GM19324 (cell line): ENCODE results near the gene MRPL36.

ENCODE experiments used
- ATAC-seq: cut with Tn5 transposase; IDR thresholded peaks from one replicate; pipeline ENCODE4 v1.9.1; 2021; ENCODE audit warnings: mild to moderate bottlenecking, moderate library complexity; ENCODE audit not compliant: unreplicated experiment, low FRiP score

Gene MRPL36

DNA sequence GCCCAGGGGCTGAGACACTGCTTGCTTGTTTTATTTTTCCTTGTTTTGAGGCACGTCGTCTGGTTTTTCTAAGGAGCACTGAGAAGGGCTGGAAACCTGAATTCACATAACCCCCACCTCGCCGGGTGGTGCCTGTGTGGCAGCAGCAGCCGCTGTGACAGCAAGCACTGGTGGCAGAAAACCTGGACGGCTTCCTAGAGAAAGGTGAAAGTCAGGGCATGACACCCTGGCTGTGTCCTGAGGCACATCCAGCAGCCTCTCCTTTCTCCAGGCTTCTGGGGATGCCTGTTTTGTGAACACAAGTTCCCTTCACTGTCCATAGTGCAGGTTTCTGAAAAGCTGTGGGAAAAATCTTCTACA lies 29.2 kb downstream of the MRPL36 start:
- no peak for ATAC-seq

DNA sequence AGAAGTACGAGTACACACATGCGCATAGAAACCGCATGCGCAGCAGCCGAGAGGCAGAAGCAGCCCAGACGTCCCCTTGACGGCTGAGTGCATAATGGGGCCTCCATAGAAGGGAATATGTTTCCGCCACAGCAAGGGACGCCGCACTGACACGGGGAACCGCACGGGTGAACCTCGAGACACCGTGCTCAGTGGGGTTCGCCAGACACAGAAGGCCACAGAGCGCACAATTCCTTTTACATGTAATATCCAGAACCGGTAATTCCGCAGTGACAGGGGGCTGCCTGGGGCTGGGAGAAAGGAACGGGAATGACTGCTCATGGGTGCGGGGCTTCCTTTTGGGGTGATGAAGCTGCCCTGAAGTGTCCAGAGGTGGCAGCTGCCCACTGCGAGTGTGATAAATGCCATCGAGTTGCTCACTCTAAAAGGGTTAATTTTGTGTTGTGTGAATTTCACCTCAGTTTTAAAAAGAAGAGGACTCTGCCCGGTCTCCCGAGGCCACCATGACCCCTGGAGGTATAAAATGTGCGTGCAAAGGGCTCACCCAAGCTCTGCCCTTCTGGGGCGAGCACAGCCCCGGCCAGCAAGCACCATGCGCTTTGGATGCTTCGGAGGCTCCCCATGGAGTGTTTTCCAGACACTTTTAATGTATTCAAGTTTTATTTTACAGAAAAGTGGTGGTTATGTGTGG lies 29.7 kb downstream of the MRPL36 start:
- no peak for ATAC-seq

DNA sequence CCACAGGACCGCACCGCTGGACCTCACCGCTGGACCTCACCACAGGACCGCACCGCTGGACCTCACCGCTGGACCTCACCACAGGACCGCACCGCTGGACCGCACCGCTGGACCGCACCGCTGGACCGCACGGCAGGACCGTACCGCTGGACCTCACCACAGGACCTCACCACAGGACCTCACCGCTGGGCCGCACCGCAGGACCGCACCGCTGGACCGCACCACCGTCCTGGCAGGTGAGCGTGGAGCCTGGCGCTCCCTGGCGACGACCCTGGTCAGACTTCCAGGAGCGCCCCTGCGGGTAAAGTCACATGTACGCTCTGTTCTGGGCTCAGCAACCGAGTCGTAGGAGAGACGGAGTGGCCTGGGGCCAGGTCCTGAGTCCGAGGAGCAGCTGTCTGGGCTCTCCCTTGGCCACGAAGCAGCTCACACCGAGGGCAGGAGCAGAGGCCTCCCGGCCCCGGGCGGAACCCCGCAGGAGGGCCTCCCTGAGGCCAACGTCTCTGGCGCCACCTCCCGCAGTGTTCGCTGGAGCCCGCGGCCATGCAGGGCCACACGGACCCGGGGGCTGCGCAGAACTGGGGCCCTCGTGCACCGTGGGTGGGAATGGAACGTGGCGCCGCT lies 30.5 kb downstream of the MRPL36 start:
- no peak for ATAC-seq

DNA sequence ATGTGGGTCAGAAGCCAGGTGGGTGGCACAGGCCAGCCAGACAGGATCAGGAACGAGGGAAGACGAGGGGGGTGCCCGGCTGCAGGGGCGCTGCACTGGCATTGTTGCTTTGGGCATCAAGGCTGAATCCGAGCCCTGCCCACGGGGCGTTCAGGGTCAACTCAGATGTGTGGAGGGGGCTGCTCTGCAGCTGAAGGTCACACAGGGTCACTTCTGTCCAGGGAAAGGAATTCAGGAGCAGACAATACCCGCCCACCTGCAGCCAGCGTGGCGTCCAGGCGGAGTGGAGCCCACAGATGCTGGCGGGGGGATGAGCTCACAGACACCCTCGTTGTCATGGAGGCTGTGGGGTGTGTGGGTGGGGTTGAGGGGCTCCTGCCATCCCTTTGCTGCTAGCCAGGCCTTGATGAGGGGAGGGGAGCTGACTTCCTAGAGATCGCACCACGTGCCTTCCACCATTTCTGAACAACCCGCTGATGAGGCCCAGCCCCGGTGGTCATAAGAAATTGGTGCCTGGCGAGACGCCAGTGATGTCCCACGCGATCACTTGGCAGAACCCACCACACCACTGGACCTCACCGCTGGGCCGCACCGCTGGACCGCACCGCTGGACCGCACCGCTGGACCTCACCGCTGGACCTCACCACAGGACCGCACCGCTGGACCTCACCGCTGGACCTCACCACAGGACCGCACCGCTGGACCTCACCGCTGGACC lies 31.2 kb downstream of the MRPL36 start:
- no peak for ATAC-seq

DNA sequence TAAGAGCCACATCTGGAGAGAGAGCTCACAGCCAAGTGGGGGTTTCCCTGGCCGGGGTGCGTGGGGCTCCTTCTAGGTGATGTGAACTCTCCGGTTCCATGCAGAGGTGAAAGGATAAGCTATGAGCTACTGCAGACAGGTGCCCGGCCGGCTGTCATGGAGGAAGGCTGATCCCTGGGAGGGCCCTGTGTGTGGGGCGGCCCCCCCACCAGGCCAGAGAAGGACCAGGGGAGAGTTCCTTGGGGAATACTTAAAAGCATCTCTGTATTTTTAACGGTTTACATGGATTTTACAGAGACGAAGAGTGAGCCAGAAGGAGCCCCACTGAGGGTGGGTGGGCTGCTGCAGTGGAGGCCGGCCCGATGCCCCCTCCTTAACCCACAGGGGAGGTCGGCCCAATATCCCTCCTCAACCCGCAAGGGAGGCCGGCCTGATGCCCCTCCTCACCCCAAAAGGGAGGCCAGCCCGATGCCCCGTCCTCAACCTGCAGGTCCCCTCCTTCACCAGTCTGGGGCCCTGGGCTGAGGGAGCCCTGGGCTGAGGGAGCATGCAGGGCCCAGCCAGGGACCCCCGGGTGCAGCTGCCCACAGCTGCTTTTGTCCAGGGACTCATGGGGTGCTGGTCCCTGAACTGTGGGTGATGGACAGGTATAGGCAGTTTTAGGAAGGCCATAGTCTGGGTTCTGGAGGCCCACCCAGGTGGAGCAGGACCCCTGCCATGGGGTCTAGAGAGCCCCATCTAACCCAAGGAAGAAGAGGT lies 31.9 kb downstream of the MRPL36 start:
- ATAC-seq: no peak

DNA sequence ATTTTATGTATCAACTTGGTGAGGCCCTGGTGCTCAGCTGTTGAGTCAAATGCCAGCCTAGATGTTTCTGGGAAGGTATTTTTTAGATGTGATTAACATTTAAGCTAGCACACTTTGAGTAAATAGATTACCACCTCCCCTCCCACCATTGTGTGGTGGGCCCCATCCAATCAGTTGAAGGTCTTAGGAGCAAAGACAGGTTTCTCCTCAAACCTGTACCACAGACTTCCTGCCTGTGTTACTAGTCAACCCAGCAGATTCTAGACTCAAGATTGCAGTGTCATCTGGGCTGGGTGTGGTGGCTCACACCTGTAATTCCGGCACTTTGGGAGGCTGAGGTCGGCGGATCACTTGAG lies 33.8 kb downstream of the MRPL36 start:
- no peak for ATAC-seq

DNA sequence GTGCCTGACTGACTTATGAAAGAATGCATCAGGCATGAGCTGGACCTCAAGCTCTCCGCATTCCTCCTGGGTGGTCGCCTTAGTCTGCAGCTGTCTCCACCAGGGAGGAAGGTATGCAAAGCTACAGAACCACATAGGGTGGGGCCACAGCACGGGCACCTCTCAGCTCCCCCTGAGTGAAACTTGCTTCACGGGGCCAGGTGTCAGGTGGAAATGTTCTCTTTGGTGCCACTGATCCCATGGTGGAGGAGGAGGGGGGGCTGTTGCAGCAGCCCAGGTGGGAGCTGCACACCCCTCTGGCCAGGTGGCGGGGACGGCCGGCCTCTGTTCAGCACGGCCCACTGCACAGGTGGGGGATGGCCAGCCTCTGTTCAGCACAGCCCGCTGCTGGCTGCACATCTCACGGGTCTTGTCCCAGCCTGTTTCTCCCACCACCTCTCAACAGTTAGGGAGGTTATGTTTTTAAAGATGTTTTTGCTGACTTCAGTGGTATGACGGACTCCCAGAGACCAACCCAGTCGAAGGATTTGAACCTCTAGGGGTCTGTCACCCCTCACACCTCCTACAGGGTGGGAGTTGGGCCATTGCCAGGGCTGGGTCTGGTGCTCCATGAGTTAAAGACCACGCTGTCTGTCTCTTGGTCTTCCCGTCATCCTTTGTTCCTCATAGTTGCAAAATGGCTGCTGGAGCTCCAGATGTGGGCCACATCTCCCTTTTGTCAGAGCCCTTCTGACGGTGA lies 34.3 kb downstream of the MRPL36 start:
- ATAC-seq: no peak

DNA sequence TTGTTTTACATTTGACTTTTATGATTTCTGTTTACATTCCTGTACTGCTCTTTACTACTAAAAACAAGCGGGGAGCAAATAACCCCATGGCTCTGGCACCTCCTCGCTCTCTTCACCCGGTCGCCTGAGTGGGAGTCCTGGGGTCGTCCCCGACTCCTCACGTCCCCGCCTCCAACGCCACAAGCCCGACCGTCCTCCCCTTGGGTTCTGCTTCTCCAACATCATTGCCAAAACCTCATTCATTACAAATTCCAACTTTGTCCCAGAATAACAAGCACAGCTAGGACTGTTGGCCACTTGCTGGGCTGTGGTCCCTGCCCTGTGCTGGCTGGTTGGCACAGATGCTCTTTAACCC lies 35.1 kb downstream of the MRPL36 start:
- no peak for ATAC-seq

DNA sequence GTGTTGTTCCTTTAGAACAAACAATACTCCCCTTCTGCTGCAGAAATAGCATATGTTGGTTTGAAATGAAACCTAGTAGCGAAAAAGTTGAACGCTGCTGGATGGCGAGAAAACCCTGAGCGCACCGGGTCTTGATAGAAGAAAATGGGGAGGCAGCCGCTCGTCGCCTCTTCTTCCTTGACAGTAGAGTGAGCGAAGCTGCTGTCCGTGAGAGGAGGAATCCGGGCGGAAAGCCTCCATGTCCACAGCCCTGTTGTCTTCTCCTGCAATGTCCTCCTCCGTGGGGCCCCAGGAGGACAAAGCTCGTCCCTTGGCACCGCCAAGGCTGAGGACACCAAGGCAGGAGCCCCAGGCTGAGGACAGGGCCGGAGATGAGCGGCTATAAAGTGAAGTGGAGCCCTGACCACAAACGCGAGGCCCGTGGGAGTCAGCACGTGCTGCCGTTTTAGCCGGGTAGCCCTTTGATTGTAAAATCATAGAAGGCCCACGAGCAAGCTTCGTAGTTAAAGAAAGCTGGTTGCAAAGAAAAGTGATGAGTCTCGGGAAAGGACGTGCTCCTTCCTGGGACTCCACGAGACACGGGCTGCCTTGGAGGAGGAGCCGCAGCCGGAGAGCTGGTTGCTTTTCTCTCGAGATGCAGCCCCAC lies 35.6 kb downstream of the MRPL36 start:
- no peak for ATAC-seq

DNA sequence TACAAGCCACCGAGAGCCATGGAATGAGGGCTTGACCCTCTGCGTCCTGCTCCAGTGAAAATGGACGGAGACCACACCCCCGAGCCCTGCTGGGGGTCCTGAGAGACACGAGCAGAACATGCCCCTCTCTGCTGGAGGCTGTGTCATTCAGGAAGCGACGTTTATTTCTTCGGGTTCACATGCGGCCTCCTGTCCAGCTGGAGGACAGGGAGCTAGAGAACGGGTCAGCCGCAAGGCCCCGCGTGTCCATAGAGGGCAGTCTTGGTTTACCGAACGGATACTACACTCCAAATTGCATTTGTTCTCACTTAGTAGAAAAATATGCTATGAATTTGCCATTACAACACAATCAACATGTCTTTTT lies 36.1 kb downstream of the MRPL36 start:
- ATAC-seq: no peak

DNA sequence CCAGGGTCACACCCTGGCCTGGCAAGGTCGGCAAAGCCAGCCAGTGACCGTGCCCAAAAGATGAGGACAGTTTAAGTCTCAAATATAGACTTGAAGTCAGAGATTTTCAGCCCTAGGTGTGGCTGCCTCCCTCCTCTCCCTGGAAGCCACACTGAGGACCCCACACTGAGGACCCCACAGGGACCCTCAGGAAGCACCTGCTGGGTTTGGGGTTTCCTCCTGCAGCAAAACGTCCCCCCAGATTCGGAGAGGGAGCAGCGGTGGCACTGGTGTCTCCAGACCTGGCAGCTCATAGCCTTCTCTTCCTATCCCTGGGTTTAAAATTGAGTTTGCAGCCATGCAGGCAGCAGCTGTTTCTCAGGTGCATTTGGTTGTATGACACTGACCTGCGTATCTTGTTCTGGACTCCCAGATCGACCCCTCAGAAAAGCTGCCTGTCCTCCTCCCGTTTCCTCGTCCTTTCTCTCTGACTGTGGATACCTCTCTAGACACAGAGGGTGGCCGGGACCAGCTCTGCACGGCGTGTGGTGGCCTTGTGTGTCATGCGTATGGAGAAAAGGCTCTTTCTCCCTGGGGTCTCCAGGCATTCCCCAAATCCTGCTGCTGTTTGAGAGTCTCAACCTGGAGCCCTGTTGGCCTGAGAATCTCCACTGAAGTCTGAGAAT lies 36.6 kb downstream of the MRPL36 start:
- ATAC-seq: no peak

DNA sequence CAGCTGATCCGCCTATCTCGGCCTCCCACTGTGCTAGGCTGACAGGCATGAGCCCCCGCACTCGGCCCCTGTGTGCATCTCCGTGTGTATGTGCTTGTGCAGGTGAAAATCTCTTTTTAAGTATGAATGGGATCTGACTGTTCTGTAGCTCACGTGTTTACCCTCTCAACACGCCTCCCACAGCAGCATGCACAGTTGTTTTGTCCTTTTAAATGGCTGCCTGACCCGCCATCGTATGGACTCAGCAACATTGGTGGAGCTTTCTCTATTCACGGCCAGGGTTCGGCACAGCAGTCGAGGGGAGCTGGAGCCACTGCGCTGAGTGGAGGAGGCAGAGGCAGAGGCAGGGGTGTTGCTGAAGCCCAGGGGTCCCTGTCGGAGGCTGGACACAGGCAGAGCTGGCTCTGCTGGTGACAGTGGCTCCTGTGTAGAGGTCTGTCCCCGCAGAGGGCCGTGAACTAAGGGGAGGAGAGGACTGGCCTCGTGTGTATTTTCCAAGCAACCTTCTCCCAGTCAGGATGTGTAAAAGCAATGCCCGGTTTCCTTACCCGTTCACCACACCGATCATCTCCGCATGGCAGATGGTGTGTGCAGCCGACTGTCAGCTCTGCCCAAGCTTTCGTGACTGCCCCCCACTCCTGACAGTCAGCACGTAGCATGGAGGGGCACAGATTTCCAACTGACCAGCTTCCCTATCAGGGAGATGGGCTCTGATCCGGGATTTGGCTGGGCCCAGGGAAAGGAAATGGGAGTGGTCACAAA lies 37.3 kb downstream of the MRPL36 start:
- no peak for ATAC-seq

DNA sequence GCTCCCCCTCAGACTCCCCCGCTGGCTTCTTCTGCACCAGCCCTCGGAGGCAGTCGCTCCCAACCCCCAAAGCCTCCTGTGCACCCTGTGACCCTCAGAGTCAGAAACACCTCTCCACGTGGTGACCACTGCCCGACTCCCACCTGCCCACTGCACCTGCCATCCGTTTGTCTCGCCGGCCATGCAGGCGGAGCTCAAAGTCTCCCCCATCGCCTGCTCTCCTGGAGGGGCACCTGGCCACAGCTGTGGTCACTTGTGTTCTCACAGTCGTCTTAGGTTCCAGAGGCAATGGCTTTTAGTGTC lies 38.2 kb downstream of the MRPL36 start:
- ATAC-seq: no peak

DNA sequence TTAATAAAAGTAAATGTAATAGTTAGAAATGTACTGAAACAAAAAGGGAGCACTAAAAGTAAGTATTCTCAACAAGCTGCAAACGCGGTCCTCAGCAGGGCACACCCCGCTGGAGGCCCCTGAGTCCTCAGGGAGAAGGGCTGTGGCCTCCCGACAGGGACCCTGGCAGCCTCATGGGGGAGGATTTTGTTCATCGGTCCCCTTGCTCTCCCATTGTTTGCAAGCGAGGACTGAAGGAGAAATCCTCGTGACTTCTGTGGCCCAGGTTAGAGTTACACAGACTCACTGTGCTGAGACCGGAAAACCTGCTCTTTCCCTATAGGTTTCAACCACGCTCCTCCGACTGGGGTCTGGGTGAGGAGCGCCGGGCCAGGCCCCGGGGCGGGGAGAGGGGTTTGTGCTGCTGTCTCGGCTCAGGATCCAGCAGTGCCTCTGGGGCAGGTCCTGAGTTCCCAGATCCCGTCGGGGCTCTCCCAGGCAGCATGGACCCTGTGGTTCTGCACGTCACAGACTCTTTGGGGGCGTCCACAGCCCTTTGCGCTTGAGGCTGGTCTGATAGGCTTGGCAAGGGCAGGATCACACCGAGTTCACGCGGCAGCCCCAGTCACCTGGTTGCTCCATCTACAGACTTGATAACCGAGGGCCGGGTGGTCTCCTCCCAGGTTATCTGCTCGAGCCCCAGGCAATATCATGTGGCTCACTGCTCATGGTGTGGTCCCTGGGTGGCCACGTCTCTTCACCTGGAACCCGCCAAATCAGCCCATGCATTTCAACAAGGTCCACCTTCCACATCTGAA lies 38.8 kb downstream of the MRPL36 start:
- ATAC-seq: no peak

DNA sequence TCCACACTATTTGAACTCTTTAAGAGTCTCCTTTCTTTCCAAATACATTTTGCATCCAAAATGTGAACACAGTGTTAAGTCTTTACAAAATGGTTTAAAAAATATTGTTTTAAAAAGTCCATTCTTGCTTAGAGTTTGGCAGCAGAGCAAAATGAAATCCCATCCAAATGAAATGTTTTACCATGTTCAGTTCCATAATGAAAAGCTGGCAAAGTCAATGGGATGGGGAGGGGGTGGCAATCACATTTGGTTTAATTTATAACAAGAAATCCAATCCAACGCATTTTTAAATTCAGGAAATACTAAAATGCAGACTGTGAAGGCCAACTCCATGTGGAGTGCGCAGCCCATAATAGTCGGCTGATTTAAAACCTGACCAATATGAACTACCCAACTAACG lies 39.4 kb downstream of the MRPL36 start:
- ATAC-seq: no peak

DNA sequence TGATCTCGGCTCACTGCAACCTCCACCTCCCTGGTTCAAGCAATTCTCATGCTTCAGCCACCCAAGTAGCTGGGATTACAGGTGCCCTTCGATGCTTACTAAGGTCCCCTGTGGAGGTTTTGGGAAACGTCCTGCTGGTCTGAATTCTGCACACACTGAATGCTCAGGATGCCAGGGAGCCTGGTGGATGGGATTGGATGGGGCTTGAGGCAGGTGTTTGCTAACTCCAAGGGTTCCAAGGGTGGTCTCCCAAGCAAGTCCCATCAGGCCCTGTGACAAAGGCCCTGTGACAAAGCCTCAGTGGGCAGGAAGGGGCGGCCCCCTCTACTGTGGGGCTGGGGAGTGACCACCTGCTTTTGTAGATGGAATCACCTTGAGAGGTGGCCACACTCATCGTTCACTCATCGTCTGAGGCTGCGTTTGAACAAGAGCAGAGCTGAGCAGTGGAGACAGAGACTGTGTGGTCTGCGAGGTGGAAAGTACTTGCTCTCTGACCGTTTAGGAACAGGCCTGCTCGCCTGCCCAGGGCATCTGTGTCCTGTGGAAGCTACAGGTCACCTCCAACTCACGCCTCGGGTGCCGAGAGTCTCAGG lies 40.2 kb downstream of the MRPL36 start:
- no peak for ATAC-seq

DNA sequence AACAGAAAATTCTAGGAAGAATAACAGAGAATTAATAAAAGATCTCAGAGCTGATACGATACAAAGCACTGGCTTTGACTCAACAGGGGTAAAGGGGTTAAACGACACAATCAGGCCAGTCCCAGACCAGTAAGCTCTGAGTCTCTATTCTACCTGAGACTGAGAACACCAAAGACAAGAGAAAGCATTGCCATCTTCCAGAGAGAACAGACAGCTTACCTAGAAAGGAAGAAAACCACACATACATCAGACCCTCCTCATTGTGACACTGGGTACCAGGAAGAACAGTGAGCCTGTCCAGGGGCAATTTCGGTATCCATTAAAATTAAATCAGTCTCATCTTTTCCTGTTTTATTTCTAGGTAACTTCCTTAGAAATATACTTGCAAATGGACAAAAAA lies 41.1 kb downstream of the MRPL36 start:
- ATAC-seq: no peak

DNA sequence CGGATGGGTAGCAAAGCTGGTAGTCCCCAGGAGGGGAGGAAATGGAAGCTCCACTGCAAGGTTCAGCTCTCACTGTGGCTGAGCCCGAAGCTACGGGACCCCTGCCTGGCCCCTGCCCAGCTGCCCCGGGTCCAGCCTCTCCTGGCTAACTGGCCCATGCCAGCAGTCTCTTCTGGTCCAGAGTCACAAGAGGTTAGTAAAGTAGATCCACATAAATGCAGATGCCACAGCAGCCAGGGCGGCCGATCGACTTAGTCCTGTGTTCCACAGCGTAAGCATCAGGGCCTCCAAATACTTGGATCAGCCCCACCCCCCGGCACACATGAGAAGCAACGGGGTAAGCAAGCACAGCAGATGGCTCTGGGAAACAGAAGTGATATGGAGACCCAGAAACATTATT lies 42.1 kb downstream of the MRPL36 start:
- ATAC-seq: no peak
